ENCODE measurements around the gene DDX3X.
"Not testable (repeated sequence)": the region's sequence is repeated elsewhere in the genome, so short reads cannot be mapped to it uniquely, and the experiment has no call there.

The DDX3X gene

DNA sequence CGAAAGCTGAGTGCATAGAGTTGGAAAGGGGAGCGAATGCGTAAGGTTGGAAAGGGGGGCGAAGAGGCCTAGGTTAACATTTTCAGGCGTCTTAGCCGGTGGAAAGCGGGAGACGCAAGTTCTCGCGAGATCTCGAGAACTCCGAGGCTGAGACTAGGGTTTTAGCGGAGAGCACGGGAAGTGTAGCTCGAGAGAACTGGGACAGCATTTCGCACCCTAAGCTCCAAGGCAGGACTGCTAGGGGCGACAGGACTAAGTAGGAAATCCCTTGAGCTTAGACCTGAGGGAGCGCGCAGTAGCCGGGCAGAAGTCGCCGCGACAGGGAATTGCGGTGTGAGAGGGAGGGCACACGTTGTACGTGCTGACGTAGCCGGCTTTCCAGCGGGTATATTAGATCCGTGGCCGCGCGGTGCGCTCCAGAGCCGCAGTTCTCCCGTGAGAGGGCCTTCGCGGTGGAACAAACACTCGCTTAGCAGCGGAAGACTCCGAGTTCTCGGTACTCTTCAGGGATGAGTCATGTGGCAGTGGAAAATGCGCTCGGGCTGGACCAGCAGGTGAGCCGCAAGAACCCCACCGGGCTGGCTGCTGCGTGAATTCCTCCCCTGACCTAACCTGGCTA is at the start of gene DDX3X:
Gene DDX3X (plus strand): TSS at position 419 of the 619 bp plus-strand sequence. CDS start 91 bp downstream, at position 510.
- peak; percentile 52 for DNase-seq (ENCODE audit: low spot score)

- DNase-seq (ENCODE audit: low spot score): not testable (repeated sequence)
These were observed 48.0 kb upstream of the DDX3X start for GRCh38 chrX:41285928-41286327.

- DNase-seq (ENCODE audit: low spot score): no peak
These were observed 45.3 kb upstream of the DDX3X start for GRCh38 chrX:41288641-41289040.

DNA sequence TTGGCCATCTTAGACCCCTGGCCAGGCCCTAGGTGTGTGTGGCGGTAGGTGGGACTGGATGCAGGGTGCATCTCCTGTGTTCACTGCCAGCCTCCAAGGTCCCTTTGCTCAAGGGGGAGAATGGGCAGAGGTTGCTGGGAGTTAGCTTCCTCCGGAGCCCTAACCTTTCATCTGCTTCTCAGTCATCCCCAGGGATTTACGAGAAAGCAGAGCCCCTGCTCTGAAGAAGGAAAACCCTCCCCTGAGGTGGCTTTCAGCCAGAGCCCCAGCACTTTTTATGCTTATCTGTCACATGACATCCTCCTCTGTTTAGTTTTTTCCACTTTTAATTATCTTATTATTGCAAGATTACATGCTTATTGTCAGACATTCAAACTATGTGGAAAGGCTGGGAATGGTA is 44.9 kb upstream of the DDX3X start:
- DNase-seq (ENCODE audit: low spot score): no peak

- DNase-seq (ENCODE audit: low spot score): no peak
These were observed 42.7 kb upstream of the DDX3X start for GRCh38 chrX:41291309-41291708.

DNA sequence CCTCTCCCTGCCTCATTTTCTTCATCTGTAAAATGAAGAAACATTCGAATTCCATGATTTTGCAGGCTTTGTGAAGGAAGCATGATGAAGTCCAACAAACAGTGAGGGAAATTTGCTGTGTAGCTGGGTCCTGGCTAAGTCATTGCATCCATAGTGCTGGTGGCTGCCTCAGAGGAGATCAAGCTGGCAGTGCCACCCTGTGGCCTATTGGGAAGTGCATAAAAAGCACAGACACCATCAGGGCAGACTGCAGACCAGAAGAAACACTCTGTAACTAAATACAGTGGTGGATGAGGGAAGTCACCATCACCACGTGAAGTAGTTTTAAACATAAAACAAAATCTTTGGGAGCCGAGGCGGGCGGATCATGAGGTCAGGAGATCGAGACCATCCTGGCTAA is 40.7 kb upstream of the DDX3X start:
- no peak for DNase-seq (ENCODE audit: low spot score)

GRCh38 chrX:41300758-41301437 is 33.1 kb upstream of the DDX3X start:
- no peak for DNase-seq (ENCODE audit: low spot score)

- no peak for DNase-seq (ENCODE audit: low spot score)
These were observed 32.5 kb upstream of the DDX3X start for GRCh38 chrX:41301438-41301824.

GRCh38 chrX:41302370-41302769 is 31.6 kb upstream of the DDX3X start:
- DNase-seq (ENCODE audit: low spot score): peak; percentile 26

DNA sequence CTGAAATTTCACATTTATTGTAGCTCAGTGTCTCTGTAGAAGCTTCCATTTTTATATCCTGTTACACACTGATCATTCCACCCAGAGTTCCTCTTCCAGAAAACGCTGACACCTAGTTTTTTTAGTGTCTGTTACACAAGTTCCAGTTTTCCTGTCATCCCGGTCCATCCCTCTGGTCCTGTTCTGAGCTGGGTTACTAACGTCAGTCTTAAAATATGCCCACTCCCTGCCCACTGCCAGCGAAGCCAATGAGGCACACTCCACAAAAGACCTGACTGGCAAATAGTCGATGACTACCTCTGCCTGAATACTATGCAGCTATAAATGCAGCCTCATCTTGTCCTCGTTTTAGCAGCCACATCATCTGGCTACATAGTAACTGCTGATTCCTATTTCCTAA is 30.9 kb upstream of the DDX3X start:
- DNase-seq (ENCODE audit: low spot score): no peak

DNA sequence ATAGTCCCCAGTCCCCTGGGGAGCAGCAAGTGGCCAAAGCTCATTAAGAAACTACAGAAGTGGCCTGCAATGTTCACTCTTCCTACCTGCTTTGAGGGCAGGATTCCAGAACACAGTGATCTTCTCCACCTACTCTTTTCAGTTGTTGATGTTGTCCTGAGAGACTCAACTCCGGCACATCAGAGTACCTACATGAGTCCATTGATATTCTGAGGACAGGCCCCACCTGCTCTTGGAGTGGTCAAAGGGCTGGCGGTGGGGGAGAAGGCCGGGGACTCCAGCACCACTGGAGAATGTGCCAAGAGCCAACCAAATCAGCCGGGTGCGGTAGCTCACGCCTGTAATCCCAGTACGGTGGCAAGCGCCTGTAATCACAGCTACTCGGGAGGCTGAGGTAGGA is 29.8 kb upstream of the DDX3X start:
- DNase-seq (ENCODE audit: low spot score): no peak

GRCh38 chrX:41308884-41309647 is 24.9 kb upstream of the DDX3X start:
- no peak for DNase-seq (ENCODE audit: low spot score)

DNA sequence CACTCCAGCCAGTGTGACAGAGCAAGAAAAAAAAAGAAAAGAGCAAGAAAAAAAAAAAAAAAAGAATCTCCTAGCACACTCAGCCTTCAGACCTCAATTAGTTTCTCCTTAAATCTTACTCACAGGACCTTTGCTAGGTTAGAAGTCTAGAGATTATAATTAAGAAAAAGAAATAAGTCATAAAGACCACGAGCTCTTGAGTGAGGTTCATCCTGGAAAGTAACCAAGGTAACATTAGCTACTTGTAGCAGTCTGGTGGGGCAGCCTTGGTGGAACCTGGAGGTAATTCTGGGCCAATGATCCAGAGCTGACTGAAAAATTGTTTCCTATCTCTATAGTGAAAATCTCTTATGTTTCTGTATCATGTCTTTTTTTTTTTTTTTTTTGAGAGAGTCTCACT is 21.2 kb upstream of the DDX3X start:
- DNase-seq (ENCODE audit: low spot score): no peak

- no peak for DNase-seq (ENCODE audit: low spot score)
These were observed 20.5 kb upstream of the DDX3X start for GRCh38 chrX:41313419-41313818.

- no peak for DNase-seq (ENCODE audit: low spot score)
These were observed 19.8 kb upstream of the DDX3X start for GRCh38 chrX:41314204-41314603.

DNA sequence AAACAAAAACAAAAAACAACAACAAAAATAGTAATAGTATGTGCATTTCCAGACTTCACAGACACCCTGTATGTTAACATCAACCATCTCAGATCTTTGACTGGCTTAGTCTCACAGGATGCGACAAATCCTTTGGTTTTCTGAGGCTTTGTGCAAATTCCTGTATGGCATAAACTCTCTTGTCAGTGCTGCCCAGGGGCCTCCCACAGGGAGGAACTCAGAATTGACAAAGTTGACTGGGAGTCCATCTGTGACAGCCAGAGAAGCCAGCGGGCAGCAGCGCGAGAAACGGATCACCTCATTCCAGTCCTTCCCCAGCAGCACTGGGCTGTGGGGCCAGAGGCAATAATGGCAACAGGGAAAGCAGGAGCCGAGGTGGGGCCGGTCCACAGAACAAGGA is 19.1 kb upstream of the DDX3X start:
- no peak for DNase-seq (ENCODE audit: low spot score)

- not testable (repeated sequence) for DNase-seq (ENCODE audit: low spot score)
These were observed 17.7 kb upstream of the DDX3X start for GRCh38 chrX:41316266-41316665.

DNA sequence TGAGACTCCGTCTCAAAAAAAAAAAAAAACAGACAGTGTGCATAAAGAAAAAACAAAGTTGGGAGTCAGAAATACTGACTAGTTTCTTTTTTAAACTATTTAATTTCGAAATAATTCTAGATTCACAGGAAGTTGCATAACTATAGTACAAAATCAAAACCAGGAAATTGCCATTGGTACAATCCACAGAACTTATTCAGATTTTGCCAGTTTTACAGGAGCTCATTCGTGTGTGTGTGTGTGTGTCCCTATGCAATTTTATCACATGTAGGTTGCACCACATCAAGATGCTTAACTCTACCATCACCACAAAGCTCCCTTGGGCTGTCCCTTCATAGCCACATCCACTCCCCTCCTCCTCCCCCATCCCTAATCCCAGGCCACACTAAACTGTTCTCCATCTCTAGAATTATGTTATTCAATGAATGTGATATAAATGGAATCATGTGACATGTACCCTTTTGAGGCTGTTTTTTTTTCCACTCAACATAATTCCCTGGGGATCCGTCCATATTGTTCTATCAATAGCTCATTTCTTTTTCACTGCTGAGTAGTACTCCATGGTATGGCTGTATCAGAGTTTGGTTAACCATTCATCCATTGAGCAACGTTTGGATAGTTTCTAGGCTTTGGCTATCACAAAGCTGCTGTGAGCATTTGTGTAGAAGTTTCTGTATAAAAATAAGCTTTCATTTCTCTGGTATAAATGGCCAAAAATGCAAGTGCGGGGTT is 16.3 kb upstream of the DDX3X start:
- DNase-seq (ENCODE audit: low spot score): no peak

DNA sequence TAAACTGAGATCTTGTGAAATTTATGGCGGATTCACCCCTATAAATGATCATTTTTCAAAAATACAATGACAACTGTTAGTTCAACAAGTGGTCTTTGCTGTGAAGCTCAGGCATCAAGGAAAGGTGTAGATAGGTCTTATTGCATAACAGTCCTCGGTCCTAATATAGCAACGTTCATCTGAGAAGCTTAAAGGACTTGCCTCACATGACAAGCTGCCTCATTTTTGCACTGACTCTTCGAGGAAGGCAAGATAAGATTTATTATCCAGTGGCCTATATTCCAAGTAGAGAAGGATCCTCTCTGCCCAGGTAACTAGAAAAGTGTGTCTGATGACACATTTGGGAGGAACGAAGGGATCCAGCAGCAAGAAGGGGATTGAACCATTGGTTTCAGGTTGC is 13.6 kb upstream of the DDX3X start:
- DNase-seq (ENCODE audit: low spot score): no peak

DNA sequence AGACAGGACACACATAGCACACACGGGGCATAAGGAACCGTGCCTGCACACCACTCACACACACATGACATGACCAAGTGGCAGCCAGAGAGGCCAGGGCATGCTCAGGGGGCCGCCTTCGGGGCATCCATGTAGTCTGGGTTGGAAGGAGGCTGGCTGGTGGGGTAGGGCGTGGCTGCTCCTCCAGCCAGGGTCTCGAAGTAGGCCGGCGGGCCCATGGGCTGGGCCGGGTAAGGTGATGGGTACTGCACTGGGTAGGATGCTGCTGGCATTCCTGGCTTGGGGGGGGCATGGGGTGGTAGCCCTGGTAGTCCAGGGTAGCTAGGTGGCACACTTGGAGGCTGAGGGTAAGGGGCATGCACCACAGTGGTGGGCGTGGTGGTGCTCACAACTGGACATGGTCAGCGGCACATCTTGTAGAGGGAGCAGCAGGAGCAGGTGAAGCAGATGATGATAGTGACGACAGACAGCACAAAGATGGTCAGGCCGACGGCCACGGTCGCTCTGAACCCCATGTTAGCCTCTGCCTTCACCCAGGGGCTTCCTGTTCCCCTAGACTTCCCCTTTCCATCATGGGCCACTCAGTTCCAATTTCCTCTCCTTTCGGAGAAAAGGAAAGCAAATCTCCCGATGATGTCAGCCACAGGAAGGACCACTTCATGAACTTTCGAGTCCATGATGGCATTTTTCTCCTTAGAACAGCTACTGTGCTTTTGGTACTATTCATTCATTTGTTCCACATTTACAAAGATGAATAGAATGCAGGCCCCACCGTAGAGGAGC is 10.9 kb upstream of the DDX3X start:
- no peak for DNase-seq (ENCODE audit: low spot score)

- no peak for DNase-seq (ENCODE audit: low spot score)
These were observed 7.5 kb upstream of the DDX3X start for GRCh38 chrX:41326431-41326830.

DNA sequence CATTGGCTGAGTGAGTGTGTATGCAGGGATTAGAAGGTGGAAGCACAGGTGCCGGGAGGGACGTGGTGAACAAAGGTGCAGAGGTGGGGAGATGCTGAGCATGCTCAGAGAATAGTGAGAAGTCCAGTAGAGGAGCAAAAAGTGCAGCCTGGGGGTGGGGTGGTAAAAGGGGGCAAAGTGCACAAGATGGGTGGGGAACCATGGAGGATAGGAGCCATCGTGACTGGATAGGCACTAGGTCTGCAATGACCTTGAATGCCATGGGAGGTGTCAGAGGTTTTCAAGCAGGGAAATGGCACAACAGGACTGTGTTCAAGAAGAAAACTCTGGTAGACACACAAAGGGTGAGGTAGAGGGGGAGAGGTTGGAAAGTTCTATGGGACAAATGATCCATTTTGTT is 6.6 kb upstream of the DDX3X start:
- no peak for DNase-seq (ENCODE audit: low spot score)

Data from HuH-7.5 (cell line).